GM12873 (cell line): Measurements from ENCODE around the gene KRT1.

Experiments
- CTCF ChIP-seq: IDR thresholded peaks from 2 replicates; pipeline ENCODE4 v1.5.1; 2012; ENCODE audit warnings: low read depth, mild to moderate bottlenecking, moderate library complexity, low read length, control low read depth; ENCODE audit not compliant: insufficient read depth; ENCODE audit errors: missing control alignments

Gene KRT1

GRCh38 chr12:52629281-52630007 is 50.8 kb downstream of the KRT1 start:
- no peak for TF ChIP-seq CTCF

GRCh38 chr12:52628841-52629240 is 51.4 kb downstream of the KRT1 start:
- TF ChIP-seq CTCF, result no peak

DNA sequence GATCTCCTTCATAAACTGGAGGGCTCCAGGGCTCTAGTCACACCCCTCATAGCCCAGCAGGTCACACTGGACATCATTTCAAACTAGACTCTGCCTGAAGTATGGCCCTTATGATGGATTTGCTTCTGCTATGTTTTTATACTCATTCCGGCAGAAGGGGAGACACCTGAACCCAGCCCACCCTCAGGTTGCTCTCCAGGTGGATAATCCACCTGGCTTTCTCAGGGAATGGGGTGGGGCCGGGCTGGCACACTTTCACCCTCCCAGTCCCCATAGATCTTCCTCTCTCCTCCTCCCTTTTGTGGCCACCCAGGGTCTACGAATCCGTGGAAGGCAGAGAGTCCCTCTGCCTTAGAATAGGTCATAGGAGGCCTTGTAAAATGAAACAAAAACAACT is 52.1 kb downstream of the KRT1 start:
- TF ChIP-seq CTCF, result no peak

DNA sequence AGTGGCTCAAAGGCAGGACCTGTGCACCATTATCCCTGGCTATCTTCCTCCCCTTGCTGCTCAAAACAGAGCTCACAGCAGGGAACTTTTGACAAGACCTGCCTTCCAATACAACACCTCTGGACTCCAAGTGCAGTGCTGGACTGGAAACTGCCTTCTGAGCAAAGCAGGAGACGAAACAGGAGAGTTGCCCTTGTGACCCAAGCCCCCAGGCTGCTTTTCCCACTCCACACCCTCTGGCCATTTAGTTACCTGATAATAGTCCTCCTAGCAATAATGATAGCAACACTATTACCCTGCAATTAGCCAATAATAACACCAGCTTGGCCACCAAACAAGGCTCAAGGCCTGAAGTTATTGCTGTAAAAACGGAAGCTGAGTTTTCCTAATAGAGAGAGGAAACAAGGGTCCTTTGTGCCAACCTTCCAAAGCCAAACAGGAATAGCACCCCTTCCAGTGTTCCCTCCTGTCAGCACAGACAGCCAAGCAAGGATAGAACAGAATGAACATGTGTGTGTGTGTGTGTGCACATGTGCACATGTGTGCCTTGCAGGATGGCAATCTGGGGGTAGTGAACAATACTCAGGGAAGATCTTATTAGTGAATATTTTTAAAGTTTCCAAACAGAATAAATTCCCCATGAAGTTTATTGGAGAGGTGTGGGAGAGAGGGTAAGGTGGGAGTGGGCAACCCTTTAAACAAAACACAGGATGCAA is 52.7 kb downstream of the KRT1 start:
- TF ChIP-seq CTCF, result no peak
